HG02884 (cell line): ENCODE measurements around the gene HS3ST3B1.

ENCODE experiments used
- ATAC-seq: cut with Tn5 transposase; IDR thresholded peaks from one replicate; pipeline ENCODE4 v1.9.1; 2021; ENCODE audit warnings: mild to moderate bottlenecking, moderate library complexity; ENCODE audit not compliant: unreplicated experiment

HS3ST3B1 gene

GRCh38 chr17:14398766-14399165 lies 97.9 kb downstream of the HS3ST3B1 start:
- no peak for ATAC-seq
